DMS79 treated with DMSO at 0.1 percent for 48 hours (cell line): ENCODE measurements around the gene LGALS9C.
"Not testable (repeated sequence)": the region's sequence is repeated elsewhere in the genome, so short reads cannot be mapped to it uniquely, and the experiment has no call there.

Experiments used
- DNase-seq: peaks from one replicate; lab custom pipeline; 2025; lab: John Stamatoyannopoulos, UW

Gene LGALS9C

DNA sequence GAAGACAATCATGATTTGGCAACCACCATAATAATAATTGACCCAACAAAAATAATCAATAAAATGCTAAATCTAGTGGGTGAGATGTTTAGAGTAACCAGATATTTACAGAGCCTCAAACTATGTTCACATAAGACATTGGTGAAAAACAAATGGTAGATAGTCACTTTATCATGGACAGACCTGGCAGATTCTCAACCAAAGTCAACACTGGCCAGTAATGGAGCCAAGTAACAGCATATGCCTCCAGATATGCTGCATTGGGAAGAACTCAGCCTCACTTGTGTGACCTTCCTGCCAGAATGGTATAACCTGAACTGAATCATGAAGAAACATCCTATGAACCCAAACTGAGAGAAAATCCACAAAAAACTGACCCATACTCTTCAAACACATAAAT, 53.8 kb downstream of the LGALS9C start:
- not testable (repeated sequence) for DNase-seq

GRCh38 chr17:18542234-18542633, 65.6 kb downstream of the LGALS9C start:
- DNase-seq: not testable (repeated sequence)

DNA sequence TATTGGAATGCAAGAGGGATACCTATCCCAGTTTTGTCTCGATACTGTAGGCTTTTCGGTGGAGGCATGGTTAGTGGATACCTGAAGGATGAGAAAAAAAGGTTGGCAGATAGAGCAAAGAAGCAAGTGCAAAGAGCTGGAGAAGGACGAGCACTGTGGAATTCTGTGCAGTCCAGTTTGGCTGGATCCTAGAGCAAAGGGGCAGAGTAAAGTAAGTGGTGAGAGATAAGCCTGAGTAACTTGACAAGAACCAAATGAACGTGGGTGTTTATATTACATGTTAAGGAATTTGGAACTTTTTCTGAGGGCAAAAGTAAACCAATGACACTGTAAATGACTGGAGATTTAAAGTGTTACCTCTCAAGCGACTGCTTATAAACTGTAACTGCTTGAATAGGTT, 66.3 kb downstream of the LGALS9C start:
- not testable (repeated sequence) for DNase-seq
